HG03571 (cell line): ENCODE measurements around the gene MCC.

Experiments used
- ATAC-seq: cut with Tn5 transposase; IDR thresholded peaks from one replicate; pipeline ENCODE4 v1.9.1; 2021; ENCODE audit not compliant: unreplicated experiment

MCC gene

GRCh38 chr5:113123618-113124017 is 364.6 kb downstream of the MCC start:
- ATAC-seq, result no peak

- no peak for ATAC-seq
Measured at GRCh38 chr5:113122053-113122452, 366.2 kb downstream of the MCC start.

GRCh38 chr5:113119246-113119924 is 368.9 kb downstream of the MCC start:
- no peak for ATAC-seq

- no peak for ATAC-seq
Measured at GRCh38 chr5:113118765-113119164, 369.5 kb downstream of the MCC start.

- ATAC-seq, result no peak
Measured at GRCh38 chr5:113118298-113118697, 370.0 kb downstream of the MCC start.

GRCh38 chr5:113117543-113118115 is 370.6 kb downstream of the MCC start:
- ATAC-seq, result no peak

GRCh38 chr5:113115956-113116355 is 372.3 kb downstream of the MCC start:
- ATAC-seq, result no peak

- no peak for ATAC-seq
Measured at GRCh38 chr5:113115061-113115460, 373.2 kb downstream of the MCC start.

GRCh38 chr5:113114559-113114958 is 373.7 kb downstream of the MCC start:
- ATAC-seq, result no peak

- no peak for ATAC-seq
Measured at GRCh38 chr5:113112435-113112834, 375.8 kb downstream of the MCC start.

GRCh38 chr5:113110117-113110516 is 378.1 kb downstream of the MCC start:
- ATAC-seq, result no peak

GRCh38 chr5:113109344-113109743 is 378.9 kb downstream of the MCC start:
- ATAC-seq, result no peak

GRCh38 chr5:113108485-113108884 is 379.8 kb downstream of the MCC start:
- ATAC-seq, result no peak

- no peak for ATAC-seq
Measured at GRCh38 chr5:113106821-113107220, 381.4 kb downstream of the MCC start.

- no peak for ATAC-seq
Measured at GRCh38 chr5:113105693-113106280, 382.5 kb downstream of the MCC start.

GRCh38 chr5:113103330-113103729 is 384.9 kb downstream of the MCC start:
- ATAC-seq, result no peak

GRCh38 chr5:113102121-113102531 is 386.1 kb downstream of the MCC start:
- no peak for ATAC-seq

GRCh38 chr5:113100981-113101380 is 387.3 kb downstream of the MCC start:
- no peak for ATAC-seq

GRCh38 chr5:113099822-113100221 is 388.4 kb downstream of the MCC start:
- ATAC-seq, result no peak

- ATAC-seq, result no peak
Measured at GRCh38 chr5:113098378-113098777, 389.9 kb downstream of the MCC start.

- ATAC-seq, result no peak
Measured at GRCh38 chr5:113095831-113096230, 392.4 kb downstream of the MCC start.

- no peak for ATAC-seq
Measured at GRCh38 chr5:113093558-113093957, 394.7 kb downstream of the MCC start.

- no peak for ATAC-seq
Measured at GRCh38 chr5:113092683-113093082, 395.6 kb downstream of the MCC start.
